ENCODE data around the gene TMED8.
"Not testable (repeated sequence)": the region's sequence is repeated elsewhere in the genome, so short reads cannot be mapped to it uniquely, and the experiment has no call there.

The TMED8 gene

DNA sequence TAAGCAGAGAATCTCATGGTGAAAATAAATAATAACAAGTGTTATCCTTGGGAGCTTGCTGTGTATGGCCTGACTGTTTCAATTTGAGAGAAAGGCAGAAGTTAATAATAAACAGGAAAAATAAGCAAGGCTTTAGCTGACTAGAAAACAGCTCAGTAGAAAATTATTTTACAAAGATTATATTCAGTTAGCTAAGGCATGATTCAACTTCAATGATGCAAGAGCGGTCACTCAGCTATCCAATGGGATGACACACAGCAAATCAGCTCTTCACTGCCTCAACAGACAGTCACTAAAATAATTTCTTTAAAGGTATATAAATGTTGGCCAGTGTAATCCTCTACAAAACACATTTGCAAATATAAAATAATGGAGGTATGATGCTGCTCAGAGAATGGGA, 37.5 kb downstream of the TMED8 start:
- Histone ChIP-seq H2BK120ac (ENCODE audit: insufficient read depth, low read length, poor library complexity) (no peak overlapping the region), H4K8ac (ENCODE audit: low read depth, low read length) (no peak overlapping the region), H4K91ac (ENCODE audit: low read depth, low read length) (no peak overlapping the region), H2BK12ac (ENCODE audit: low read length) (no peak overlapping the region), H3K36me3 (ENCODE audit: control insufficient read depth in 1 of 2, insufficient read depth in 2 of 2, low read length in 2 of 2) (peaks cover 6 to 14% of the 10 kb centered on the region in 2 experiments), H3K14ac (ENCODE audit: low read length) (no peak overlapping the region), H3K4me1 (ENCODE audit: control insufficient read depth in 1 of 2, insufficient read depth in 2 of 2, low read length in 2 of 2) (peaks cover 0 to 2% of the 10 kb centered on the region in 2 experiments), H4K12ac (ENCODE audit: low read depth, low read length) (no peak overlapping the region), H3K4me3 (ENCODE audit: low read depth, low read length) (no peak overlapping the region), H2BK5ac (ENCODE audit: low read depth, low read length, poor library complexity) (no peak overlapping the region), H3K9me3 (ENCODE audit: insufficient read depth, low read depth, low read length) (peaks cover 4% of the 10 kb centered on the region), H3K9ac (ENCODE audit: low read length) (no peak overlapping the region), H3K79me1 (ENCODE audit: low read length) (no peaks in the 10 kb centered on the region), H3K4me2 (ENCODE audit: low read length) (no peak overlapping the region), H3K27me3 (ENCODE audit: insufficient read depth, low read length) (no peaks in the 10 kb centered on the region), H3K4ac (ENCODE audit: low read depth, low read length) (no peak overlapping the region), H3K18ac (ENCODE audit: low read length) (no peak overlapping the region), H2AK5ac (ENCODE audit: low read length) (no peak overlapping the region), H3K23ac (ENCODE audit: low read length) (no peak overlapping the region), H3K79me2 (ENCODE audit: control insufficient read depth, insufficient read depth, low read length, poor library complexity) (no peaks in the 10 kb centered on the region), H2AFZ (ENCODE audit: insufficient read depth, low read length, poor library complexity) (no peak overlapping the region), H3K27ac (ENCODE audit: low read depth, low read length) (no peak overlapping the region)
- peak in 1 of 2 donors; percentile 37 for DNase-seq
- no CpG with 5 or more reads among the region's 1 CpG for WGBS (ENCODE audit: extremely low coverage, insufficient coverage, insufficient read length)

- H2AFZ ChIP-seq (ENCODE audit: insufficient read depth, low read length, poor library complexity): no peak overlapping the region
- H3K36me3 ChIP-seq (ENCODE audit: control insufficient read depth in 1 of 2, insufficient read depth in 2 of 2, low read length in 2 of 2): peaks cover 6 to 14% of the 10 kb centered on the region in 2 experiments
- H3K79me1 ChIP-seq (ENCODE audit: low read length): no peaks in the 10 kb centered on the region
- H3K18ac ChIP-seq (ENCODE audit: low read length): no peak overlapping the region
- no peak overlapping the region for H4K91ac ChIP-seq (ENCODE audit: low read depth, low read length)
- H2BK5ac ChIP-seq (ENCODE audit: low read depth, low read length, poor library complexity): no peak overlapping the region
- no peak overlapping the region for H3K27ac ChIP-seq (ENCODE audit: low read depth, low read length)
- H2BK12ac ChIP-seq (ENCODE audit: low read length): no peak overlapping the region
- no peak overlapping the region for H3K14ac ChIP-seq (ENCODE audit: low read length)
- H3K23ac ChIP-seq (ENCODE audit: low read length): no peak overlapping the region
- no peak overlapping the region for H4K8ac ChIP-seq (ENCODE audit: low read depth, low read length)
- no peak for DNase-seq
- peaks cover 4% of the 10 kb centered on the region for H3K9me3 ChIP-seq (ENCODE audit: insufficient read depth, low read depth, low read length)
- H2BK120ac ChIP-seq (ENCODE audit: insufficient read depth, low read length, poor library complexity): no peak overlapping the region
- H3K4me3 ChIP-seq (ENCODE audit: low read depth, low read length): no peak overlapping the region
- H2AK5ac ChIP-seq (ENCODE audit: low read length): no peak overlapping the region
- no peaks in the 10 kb centered on the region for H3K79me2 ChIP-seq (ENCODE audit: control insufficient read depth, insufficient read depth, low read length, poor library complexity)
- WGBS (ENCODE audit: extremely low coverage, insufficient coverage, insufficient read length): no CpG with 5 or more reads among the region's 2 CpGs
- no peak overlapping the region for H3K9ac ChIP-seq (ENCODE audit: low read length)
- H3K4ac ChIP-seq (ENCODE audit: low read depth, low read length): no peak overlapping the region
- no peak overlapping the region for H3K4me2 ChIP-seq (ENCODE audit: low read length)
- H3K27me3 ChIP-seq (ENCODE audit: insufficient read depth, low read length): no peaks in the 10 kb centered on the region
- H3K4me1 ChIP-seq (ENCODE audit: control insufficient read depth in 1 of 2, insufficient read depth in 2 of 2, low read length in 2 of 2): peaks cover 0 to 2% of the 10 kb centered on the region in 2 experiments
- no peak overlapping the region for H4K12ac ChIP-seq (ENCODE audit: low read depth, low read length)
Measured at GRCh38 chr14:77338302-77338701, 38.6 kb downstream of the TMED8 start.

DNA sequence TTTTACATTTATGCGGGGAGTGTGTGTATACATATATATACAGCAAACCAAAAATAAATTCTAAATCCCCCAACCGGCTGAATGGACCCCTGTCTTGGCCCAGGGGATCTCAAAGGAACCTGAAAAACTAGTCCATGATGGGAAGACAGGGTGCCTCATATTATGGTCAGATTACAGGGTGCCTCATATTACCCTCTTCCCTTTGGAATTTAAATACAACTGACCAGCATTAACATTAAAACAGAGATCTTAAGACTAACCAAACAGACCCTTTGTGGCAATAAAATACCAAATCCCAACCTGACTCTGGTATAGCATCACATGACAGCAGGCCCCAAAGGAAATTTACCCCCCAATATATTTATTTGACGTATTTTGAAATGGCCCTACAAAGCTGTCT, 39.0 kb downstream of the TMED8 start:
- Histone ChIP-seq H2BK120ac (ENCODE audit: insufficient read depth, low read length, poor library complexity) (no peak overlapping the region), H3K4me1 (ENCODE audit: control insufficient read depth in 1 of 2, insufficient read depth in 2 of 2, low read length in 2 of 2) (no peaks in the 10 kb centered on the region), H3K4me3 (ENCODE audit: low read depth, low read length) (no peak overlapping the region), H2AFZ (ENCODE audit: insufficient read depth, low read length, poor library complexity) (no peak overlapping the region), H4K12ac (ENCODE audit: low read depth, low read length) (no peak overlapping the region), H3K4me2 (ENCODE audit: low read length) (no peak overlapping the region), H2BK12ac (ENCODE audit: low read length) (no peak overlapping the region), H3K14ac (ENCODE audit: low read length) (no peak overlapping the region), H2BK5ac (ENCODE audit: low read depth, low read length, poor library complexity) (no peak overlapping the region), H3K27me3 (ENCODE audit: insufficient read depth, low read length) (no peaks in the 10 kb centered on the region), H4K91ac (ENCODE audit: low read depth, low read length) (no peak overlapping the region), H3K23ac (ENCODE audit: low read length) (no peak overlapping the region), H3K79me2 (ENCODE audit: control insufficient read depth, insufficient read depth, low read length, poor library complexity) (no peaks in the 10 kb centered on the region), H3K36me3 (ENCODE audit: control insufficient read depth in 1 of 2, insufficient read depth in 2 of 2, low read length in 2 of 2) (peaks cover 6 to 14% of the 10 kb centered on the region in 2 experiments), H4K8ac (ENCODE audit: low read depth, low read length) (no peak overlapping the region), H2AK5ac (ENCODE audit: low read length) (no peak overlapping the region), H3K79me1 (ENCODE audit: low read length) (no peaks in the 10 kb centered on the region), H3K27ac (ENCODE audit: low read depth, low read length) (no peak overlapping the region), H3K4ac (ENCODE audit: low read depth, low read length) (no peak overlapping the region), H3K9me3 (ENCODE audit: insufficient read depth, low read depth, low read length) (peaks cover 4% of the 10 kb centered on the region), H3K9ac (ENCODE audit: low read length) (no peak overlapping the region), H3K18ac (ENCODE audit: low read length) (no peak overlapping the region)
- no CpG with 5 or more reads among the region's 3 CpGs for WGBS (ENCODE audit: extremely low coverage, insufficient coverage, insufficient read length)
- no peak for DNase-seq

DNA sequence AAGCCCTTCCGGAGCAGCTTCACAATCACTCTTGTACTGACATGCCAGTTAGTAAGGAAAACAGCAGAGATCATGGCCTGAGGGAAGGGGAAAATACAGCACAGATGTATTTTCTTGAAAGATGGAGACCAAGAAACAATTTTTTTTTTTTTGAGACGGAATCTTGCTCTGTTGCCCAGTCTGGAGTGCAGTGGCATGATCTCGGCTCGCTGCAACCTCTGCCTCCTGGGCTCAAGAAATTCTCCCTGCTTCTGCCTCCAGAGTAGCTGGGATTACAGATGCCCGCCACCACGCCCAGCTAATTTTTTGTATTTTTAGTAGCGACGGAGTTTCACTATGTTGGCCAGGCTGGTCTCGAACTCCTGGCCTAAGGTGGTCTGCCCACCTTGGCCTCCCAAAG, 39.6 kb downstream of the TMED8 start:
- not testable (repeated sequence) for H3K4ac ChIP-seq (ENCODE audit: low read depth, low read length); DNase-seq; H3K27me3 ChIP-seq (ENCODE audit: insufficient read depth, low read length); H3K9ac ChIP-seq (ENCODE audit: low read length); H3K4me2 ChIP-seq (ENCODE audit: low read length); H2BK120ac ChIP-seq (ENCODE audit: insufficient read depth, low read length, poor library complexity); H3K27ac ChIP-seq (ENCODE audit: low read depth, low read length); H2AK5ac ChIP-seq (ENCODE audit: low read length); H3K79me1 ChIP-seq (ENCODE audit: low read length); H4K91ac ChIP-seq (ENCODE audit: low read depth, low read length); H2BK12ac ChIP-seq (ENCODE audit: low read length); H2BK5ac ChIP-seq (ENCODE audit: low read depth, low read length, poor library complexity); H3K9me3 ChIP-seq (ENCODE audit: insufficient read depth, low read depth, low read length); H4K8ac ChIP-seq (ENCODE audit: low read depth, low read length); H3K14ac ChIP-seq (ENCODE audit: low read length); H3K79me2 ChIP-seq (ENCODE audit: control insufficient read depth, insufficient read depth, low read length, poor library complexity); H4K12ac ChIP-seq (ENCODE audit: low read depth, low read length); H2AFZ ChIP-seq (ENCODE audit: insufficient read depth, low read length, poor library complexity); H3K18ac ChIP-seq (ENCODE audit: low read length); H3K4me3 ChIP-seq (ENCODE audit: low read depth, low read length); H3K23ac ChIP-seq (ENCODE audit: low read length); H3K4me1 ChIP-seq (ENCODE audit: control insufficient read depth in 1 of 2, insufficient read depth in 2 of 2, low read length in 2 of 2)
- no CpG with 5 or more reads among the region's 9 CpGs for WGBS (ENCODE audit: extremely low coverage, insufficient coverage, insufficient read length)
- peaks cover 6 to 14% of the 10 kb centered on the region in 2 experiments for H3K36me3 ChIP-seq (ENCODE audit: control insufficient read depth in 1 of 2, insufficient read depth in 2 of 2, low read length in 2 of 2)

Data from trophoblast cell (in vitro differentiated cells and primary cell).